GM21529 (cell line): ENCODE results near the gene NEK11.
"Not testable (repeated sequence)": the region's sequence is repeated elsewhere in the genome, so short reads cannot be mapped to it uniquely, and the experiment has no call there.

Experiments
- ATAC-seq: cut with Tn5 transposase; IDR thresholded peaks from one replicate; pipeline ENCODE4 v1.9.1; 2021; ENCODE audit not compliant: unreplicated experiment

The NEK11 gene

DNA sequence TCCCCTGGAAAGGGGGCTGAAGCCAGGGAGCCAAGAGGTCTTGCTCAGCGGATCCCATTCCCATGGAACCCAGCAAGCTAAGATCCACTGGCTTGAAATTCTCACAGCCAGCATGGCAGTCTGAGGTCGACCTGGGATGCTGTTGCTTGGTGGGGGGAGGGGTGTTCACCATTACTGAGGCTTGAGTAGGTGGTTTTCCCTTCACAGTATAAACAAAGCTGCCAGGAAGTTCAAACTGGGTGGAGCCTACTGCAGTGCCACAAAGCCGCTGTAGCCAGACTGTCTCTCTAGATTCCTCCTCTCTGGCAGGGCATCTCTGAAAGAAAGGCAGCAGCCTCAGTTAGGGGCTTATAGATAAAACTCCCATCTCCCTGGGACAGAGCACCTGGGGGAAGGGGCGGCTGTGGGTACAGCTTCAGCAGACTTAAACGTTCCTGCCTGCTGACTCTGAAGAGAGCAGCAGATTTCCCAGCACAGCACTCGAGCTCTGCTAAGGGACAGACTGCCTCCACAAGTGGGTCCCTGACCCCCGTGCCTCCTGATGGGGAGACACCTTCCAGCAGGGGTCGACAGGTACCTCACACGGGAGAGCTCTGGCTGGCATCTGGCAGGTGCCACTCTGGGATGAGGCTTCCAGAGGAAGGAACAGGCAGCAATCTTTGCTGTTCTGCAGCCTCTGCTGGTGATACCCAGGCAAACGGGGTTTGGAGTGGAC, 15.8 kb downstream of the NEK11 start:
- ATAC-seq: not testable (repeated sequence)

DNA sequence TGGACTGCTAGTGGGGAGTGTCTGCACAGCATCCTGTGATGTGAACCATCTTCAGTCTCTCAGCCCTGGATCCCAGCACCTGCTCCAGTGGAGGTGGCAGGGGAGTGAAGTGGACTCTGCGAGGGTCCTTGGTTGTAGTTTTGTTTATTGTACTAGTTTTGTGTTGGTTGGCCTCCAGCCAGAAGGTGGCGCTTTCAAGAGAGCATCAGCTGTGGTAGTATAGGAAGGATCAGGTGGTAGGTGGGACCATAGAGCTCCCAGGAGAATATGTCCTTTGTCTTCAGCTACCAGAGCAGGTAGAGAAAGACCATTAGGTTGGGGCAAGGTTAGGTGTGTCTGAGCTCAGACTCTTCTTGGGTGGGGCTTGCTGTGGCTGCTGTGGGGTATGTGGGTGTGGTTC, 20.9 kb downstream of the NEK11 start:
- no peak for ATAC-seq

DNA sequence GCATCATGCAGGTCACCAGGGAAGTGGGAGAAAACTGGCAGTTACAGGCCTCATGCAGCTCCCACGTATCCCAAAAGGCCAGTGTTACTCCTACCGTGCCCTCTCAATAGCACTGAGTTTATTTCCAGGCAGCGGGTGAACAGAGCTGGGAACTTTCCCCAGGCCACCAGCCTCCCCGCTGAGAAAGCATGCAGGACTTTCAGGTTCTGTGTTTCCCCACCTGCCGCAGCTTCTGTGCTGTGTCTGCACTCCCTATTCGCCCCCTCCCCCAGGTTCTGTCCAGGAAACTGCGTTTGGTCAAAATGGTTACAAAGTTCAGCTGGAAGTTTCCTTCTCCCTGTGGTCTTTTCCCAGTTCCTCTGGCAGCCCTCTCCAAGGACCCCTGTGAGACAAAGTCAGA, 21.4 kb downstream of the NEK11 start:
- ATAC-seq: no peak

DNA sequence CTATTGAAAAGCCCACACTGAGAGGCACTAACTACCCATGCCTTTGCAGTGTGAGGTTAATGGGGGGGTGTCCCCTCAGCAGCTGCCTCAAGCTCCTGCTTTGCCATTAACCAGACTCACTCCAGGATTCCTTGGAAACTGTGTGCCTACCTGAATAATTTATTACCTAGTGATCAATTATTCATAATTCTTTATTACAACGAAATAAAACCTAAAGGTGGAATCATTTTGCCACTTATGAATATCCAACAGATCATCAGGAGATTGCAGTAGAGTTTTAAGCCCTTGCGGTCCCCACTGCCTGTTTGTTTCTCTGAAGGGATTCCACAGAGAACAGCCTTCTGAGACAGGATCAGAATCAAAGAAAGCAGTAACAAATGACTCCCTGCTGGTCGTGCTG, 23.3 kb downstream of the NEK11 start:
- no peak for ATAC-seq

DNA sequence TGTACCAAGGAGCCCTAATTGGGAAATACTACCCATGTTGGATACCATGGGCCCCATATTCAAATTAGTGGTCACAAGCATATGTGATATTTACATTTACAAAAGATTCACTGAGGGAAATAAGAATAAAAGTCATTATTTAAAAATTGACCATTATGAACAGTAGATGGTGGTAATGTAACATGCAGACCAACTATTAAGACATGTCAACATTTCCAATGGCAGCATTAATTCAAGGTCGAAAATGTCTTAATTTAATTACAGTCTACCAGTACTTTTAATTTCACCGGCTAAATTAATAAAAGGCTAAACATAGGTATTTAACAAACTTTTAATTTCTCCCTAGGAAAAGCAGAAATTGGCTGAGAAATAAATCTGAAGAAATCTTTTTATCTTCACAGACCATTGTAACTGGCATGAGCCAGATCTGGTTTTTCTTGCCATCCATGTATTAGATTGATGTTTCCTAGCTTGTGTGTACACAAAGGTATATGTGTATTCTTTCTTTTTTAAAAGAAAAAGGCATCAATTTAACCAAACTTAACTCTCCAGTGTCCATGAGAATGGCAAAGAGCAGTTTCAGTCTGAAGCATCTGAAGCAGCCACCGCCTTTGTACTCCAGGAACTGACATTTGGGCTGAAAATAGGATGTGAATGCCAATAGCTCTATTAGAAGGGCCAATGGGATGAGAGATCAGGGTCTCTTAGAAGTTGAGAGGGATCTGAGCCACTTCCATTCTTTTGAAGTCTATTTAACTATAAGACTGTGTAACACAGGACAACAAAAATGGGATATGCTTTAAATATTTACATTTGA, 26.6 kb downstream of the NEK11 start:
- no peak for ATAC-seq

DNA sequence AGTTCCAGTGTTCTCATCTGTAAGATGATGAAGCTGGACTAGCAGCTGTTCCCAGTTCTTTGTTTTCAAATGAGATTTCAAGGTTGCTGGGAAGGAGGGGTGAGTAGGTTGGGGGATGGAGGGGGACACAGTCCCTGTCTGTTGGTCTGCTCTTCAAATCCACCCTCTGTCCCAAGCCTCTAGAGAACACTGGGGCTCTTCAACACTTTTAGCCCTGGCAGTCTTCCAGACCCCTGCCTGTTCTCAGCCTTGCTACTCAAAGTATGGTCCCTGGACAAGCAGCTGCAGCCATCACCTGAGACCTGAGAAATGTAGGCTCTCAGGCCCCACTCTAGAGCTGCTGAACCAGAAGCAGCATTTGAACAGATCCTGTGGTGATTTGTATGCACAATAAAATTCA, 41.3 kb downstream of the NEK11 start:
- ATAC-seq: peak; percentile 49

DNA sequence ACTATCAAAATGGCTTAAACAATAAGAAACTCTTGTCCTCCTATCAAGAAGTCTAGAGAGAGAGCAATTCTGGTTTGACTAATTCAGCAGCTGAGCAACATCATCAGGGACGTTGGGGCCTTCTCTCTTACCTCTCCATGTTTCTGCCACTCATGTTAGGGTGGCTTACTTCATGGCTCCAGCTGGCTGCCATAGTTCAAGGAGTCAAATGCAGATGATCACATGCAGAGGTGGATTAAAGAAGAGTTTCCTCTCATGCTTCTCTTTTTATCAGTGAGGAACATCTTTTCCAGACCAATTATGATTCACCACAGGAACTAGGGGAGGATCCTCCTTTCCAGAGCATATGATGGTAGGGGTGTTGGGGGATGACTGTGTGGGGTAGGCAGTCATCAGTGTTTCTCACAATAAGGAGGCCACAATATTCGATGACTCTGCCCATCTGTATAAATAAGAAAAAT, 45.5 kb downstream of the NEK11 start:
- no peak for ATAC-seq

DNA sequence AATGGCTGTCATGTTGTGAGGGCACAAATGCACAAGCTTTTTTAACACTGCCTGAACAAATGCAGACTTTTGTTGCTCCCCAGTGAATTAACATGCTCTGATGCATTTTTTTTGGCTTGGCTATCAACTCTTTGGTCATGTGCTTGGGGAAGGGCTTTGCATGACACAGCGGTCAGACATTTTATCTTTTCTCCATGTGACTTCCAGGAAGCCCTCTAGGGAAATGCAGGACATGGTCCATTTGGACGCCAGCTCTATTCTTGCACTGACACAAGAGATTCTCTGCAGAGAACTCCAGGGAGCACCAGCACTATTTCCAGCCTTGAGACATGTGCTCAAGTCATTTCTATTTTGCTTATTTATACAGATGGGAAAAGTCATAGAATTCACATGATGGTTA, 46.2 kb downstream of the NEK11 start:
- no peak for ATAC-seq

DNA sequence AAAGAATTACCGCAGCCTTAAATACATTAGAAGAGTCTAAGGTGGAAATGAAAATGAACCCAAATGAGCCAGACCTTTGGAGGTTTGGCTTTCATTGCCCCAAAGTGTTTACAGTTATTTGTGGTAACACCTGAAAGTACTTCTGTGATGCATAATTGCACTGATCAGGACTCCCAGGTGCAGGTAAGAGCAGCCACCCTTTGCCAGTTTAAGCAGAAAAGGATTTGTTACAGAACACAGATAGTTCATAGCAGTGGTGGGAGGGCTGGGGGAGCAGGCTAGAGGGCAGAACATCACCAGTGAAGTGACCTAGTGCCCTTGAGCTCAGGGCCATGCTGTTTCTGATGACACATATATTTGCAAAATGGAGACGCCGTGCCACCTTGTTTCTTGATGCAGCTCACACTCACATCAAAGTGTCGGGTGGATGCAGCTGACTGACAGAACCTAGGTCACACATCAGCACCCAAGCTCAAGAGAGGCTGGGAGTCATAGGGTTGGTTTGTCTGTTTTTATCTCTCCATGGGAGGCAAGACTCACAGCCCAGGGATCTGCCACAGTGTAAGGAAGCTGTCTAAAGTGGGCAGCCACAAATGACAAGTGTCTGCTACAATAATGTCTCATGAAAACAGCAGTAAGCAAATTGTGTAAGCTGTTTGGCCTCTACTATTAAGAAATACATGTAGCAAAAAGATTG, 49.1 kb downstream of the NEK11 start:
- peak; percentile 59 for ATAC-seq

DNA sequence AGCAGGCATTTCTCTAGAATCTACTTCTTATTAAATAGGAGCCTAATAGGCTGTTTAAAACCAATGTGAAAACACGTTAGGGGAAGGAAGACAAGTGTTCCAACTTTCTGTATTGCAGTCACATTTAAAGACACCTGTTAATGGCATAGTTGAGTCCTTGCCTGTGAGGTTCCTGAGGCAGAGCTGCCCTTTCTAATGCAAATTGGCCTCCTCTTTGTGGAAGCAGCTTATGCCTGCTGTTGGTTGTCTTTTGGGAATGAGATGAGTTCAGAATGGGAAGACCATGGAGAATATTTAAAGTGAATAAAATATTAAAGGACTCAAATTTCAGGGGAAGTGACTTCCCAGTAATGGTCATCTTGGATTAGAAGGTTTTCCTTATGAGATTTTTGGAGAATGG, 51.2 kb downstream of the NEK11 start:
- no peak for ATAC-seq

DNA sequence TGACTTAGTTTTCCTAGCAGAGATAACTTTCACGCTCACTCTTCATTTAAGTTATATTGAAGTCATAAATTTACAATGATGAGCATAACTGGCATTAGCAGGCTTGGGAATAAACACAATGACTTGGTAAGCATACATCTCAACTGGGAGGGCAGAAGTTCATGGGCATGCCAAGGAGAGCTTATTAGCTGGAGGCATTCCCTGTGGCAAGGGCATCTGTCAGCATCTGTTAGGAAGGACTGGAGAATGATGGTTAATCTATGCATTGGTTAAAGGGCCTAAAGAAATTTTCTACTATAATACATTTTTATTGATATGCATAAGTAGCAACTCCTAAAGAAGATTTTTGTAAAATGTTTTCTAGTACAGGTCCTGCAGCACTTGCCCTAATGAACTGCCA, 52.4 kb downstream of the NEK11 start:
- ATAC-seq: no peak

DNA sequence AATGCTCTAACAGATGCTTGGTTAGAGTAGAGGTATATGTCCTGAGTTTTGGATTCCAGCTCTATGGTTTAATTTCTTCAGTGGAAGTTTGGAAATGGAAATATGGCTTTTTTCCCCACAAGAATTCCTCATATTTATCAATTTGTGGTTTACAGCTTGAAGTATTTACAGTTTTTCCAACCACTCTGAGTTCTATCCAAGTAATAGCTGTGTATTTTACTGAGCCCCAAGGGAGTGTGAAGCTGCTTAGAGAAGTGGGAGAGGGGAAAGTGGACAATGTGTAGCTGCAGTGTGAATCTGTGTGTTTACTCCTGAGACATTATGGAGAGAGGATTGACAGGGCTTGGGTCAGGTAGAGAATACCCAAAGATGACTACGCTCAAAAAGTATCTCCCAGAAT, 54.5 kb downstream of the NEK11 start:
- ATAC-seq: no peak

DNA sequence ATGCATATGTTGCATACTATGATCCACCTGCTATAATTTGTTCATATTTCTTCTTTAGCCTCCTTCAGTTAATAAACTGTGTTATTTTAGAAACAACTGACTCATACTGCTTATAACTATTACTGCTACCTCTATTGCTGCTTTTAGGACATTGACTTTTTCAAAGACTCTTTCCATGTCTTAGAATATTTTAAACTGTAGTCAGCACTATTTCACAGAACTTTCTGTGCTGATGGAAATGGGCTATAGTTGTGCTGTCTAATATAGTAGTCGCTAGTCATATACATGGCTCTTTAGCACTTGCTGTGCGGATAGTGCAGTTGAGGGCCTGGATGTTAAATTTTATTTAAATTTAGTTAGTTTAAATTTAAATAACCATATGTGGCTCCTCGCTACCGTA, 55.6 kb downstream of the NEK11 start:
- no peak for ATAC-seq

DNA sequence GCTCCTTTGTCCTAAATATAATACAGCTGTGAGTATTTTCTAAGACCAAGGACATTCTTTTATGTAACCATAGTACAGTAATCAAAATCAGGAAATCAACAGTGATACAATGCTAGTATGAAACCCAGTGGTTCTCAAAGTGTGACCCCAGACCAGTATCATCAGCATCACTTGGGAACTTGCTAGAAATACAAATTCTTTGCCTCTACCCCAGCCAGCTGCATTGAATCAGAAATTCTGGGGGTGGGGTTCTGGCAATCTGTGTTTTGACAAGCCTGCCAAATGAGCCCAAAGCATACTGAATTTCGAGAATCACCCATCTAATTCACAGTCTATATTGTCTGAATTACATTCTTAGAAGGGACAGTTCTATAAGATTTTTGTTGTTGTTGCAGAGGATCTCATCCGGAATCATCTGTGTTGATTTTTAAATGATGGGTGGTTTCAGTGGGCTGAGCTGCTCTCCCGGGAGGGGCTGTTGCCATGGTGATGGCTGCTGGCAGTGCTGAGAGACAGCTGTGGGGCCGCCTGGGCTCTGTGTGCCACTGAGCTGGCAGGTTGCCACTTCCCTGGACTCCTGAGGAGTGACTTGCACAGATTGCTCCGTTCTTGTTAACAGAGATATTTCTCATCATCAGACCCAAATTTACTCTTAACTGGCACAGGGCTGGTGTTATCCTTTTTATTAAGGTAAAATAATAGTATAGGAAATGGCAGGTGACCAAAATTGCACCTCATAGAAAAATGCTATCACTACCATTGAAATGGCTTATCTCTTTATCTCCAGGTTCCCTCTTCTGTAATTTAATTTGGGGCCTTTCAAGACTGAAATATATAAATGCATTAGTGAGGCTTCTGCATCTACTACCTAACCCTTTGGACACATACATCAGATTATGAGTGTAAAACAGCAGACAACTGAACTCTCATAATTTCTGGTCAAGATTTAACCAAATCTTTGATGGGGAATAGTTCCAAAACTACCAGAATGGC, 56.5 kb downstream of the NEK11 start:
- ATAC-seq: no peak

DNA sequence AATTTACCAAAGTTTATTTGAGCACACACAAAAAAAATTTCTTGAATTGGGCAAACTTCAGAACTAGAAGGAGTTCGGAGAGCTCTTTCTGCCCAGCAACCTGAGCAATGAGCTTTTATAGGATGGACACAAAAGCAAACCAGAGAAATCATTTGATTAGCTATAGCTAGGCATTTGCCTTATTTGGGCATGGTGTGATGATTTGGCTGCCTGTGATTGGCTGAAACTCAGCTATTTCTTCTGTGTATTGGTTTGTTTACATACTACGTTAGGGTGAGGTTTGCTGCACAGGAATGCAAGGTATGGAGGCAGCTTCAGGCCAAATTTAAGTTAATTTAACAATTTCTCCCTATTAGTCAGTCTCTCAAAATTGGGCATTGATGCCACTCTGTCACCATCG, 65.1 kb downstream of the NEK11 start:
- ATAC-seq: no peak

DNA sequence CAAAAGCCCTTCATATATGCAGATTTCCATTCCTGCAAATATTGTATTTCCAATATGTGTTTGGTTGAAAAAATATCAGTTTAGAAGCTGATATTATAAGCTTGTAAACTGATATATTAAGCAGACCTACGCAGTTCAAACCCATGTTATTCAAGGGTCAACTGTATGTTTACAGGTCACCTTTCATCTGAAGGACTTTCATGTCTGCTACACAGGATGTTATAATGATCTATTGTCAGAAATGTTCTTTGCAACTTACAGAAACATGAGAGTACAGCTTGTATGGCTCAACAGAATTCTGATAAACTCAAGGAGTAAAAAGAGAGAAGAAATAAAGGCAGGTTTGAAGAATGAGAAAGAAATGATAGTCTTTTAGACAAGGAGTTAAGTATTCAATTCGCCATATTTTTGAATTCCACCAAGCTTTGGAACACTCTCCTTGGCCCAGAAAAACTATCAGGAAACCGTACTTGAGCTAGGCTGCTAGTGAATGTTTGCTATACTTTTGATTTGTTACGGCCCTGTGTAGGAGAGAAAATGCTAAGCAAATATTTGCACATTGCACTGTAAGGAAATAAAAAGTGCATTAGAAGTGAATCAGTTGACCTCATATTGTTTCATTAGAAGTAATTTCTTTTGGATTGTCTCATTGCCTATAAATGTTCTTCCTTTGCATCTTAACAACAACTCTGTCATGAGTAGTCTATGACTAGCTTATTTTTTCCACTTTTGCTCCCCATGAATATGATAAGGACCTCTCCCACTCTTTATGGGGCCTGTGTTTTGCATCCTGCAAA, 81.2 kb downstream of the NEK11 start:
- no peak for ATAC-seq

DNA sequence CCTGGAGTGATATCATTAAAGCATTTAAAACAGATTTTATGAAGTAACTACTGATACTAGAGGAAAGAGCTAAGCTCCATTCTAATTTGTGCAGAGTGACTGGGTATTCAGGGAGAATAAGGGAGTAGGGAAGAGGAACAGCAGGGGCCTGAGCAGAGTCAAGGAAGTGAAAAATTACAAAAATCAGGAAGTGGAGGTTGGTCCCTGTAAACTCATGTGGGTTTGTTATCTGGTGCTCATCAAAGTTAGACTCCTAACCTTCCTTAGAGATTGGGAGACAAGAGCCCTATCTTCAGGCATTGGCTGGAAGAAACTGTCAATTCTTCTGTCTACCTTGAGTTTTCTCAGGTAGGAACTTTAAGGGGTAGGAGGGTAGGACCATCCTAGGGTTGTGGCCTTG, 82.5 kb downstream of the NEK11 start:
- ATAC-seq: no peak

DNA sequence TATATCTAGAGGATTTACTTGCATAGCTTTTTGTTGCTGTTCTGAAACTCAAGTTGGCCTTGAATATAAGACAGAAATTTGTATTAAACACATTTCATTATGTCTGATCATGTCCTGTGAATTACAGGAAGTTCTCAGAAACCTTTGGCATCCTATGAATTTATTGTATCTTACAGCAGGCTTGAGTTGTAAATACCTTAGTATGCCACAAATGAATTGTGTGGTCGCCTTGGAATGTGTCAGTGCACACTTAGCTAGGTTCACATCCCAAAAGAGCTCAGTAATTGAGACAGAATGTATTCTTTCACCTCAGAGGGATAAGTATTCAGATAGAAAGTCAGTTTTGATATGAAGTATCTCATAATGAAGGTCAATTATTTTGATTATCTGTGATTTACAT, 83.4 kb downstream of the NEK11 start:
- ATAC-seq: no peak

DNA sequence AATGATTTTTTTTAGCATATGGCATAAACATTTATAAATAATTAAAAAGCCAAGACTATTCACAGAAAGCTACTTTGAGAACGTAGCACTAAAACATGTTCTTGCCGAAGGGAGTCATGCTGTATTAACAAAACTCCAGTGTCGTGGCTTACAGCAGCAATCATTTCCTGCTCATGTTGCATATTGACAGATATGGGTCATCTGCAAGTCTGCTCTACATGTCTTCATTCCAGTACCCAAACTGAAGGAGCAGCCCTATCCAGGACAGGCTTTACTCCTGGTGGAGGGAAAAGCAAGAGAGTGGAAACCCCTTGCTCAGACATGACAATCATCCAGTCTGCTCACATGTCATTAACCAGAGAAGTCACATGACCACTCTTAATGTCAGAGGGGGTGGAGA, 87.6 kb downstream of the NEK11 start:
- ATAC-seq: no peak

DNA sequence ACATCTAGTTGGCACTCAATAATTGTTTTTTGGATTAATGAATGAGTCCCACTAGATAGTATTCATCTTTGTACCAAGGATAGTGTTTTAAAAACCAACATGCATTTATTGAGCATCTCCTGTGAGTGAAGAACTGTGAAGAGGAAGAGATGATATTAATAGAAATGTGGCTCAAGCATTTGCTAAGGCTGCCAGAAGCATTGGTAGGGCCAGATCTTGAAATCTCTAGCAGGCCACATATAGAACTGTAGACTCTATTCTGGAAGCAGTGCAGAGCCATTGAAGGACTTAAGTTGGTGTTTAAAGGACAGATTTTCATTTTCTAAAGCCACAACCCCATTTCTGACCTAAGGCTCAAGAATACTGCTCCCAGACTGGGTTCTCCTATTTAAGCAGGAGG, 99.0 kb downstream of the NEK11 start:
- no peak for ATAC-seq
